GM19238 (cell line): Measurements from ENCODE around the gene RIC8A.

Experiments used
- DNase-seq: peaks from one replicate; pipeline ENCODE4 v3.0.0; 2011; ENCODE audit warnings: low spot score; ENCODE audit not compliant: insufficient read length

Gene RIC8A

DNA sequence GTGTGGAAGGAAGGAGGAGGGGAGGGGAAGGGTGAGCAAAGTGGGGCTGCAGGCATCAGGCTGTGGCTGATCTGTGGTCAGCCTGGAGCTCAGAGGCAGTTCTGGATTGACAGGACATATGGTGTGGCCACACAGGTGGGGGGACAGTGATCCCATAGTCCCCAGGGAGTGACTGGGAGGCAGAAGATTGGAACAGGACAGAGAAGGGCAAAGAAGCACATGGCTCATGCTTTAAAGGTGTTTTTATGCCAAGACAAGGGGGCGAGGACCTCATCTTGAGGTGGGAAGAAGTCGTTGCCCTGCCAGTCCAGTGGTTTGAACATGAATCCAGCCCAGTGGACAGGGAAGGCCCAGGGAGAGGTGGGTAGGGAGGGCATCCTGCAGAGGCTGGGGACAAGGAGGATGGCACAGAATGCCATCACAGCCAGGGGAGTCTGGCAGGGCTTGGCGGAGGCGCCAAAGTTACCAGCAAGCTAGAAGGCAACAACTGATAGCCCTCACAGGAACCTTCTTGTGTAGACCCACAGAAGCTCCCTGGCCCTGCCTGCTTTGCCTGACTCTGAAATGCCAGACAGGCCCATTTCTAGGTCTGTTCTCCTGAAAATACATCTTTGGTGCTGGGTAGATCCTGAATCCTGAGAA lies 3.4 kb upstream of the RIC8A start:
- DNase-seq: no peak

DNA sequence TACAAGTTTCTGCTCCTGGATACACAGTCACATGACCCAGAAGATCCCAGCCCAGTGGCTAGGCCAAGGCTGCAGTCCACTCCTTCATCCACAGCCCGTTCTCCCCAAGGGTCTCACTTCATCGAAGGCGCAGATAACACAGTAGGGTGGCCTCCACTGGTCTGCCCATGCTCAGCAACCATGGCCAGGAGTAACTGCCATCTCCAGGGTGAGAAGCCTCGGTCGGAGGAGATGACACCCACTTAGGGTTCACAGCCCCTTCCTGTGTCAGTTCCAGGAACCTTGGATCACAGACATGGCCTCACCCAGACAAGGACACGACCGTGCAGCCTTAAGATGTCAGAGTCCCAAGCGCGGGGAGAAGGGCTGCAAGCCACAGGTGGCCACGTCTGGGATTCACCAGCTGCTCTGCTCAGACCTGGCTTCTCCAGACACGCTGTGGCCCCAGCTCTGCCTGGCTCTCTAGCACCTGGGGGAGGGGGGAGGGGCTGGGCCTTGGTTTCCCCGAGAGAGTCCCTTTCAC lies 2.9 kb upstream of the RIC8A start:
- no peak for DNase-seq

DNA sequence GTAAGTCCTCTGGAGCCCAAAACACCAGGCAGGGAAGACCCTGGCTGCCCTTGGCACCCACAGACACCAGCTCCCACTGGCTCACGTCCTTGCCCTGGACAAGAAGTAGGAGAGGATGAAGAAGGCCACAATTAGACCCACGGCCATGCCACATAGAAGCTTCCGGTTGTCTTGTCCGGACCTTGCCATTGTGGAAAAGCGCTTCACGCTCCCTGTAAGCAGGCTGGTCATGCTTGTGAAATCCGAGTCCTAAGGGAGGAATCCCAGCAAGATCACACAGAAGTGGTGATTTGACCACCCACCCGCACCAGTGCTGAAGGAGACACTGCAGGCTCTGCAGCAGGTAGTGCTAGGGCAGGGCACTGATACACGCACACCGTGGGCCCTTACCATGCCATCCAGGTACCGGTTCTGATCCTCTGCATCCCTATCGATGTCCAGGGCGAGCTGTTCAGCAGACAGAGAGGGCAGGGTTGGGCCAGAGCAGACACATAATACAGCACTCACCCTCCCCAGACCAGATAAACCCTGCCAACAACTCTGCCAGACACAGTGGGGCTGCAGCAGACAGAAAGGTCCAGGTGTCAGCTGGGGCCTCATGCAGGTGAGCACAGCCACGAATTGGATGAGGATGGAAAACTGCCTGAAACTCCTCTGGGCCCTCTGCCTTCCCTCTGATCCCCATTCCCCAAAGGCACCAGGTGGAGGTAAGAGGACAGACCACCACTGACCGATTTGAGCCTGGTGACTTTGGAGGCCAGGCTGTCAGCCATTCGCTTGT lies 2.1 kb upstream of the RIC8A start:
- no peak for DNase-seq

DNA sequence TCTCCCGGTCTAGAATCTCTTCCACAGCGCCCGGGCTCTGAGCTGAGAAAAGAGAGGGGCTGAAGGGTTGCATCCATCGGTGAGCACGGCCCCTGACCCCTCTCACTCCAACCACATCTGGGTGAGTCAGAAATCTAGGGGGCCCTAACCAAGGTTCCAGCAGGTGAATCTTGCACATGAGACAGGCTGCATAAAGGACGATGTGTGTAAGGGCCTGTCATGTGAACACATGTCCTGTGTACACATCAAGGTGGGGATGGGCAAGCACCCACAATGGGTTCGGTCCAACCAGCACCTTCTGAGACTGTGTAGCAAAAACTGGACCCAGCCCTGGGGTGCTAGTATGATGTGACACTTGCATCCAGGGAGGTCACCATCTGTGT lies 1.5 kb upstream of the RIC8A start:
- no peak for DNase-seq

DNA sequence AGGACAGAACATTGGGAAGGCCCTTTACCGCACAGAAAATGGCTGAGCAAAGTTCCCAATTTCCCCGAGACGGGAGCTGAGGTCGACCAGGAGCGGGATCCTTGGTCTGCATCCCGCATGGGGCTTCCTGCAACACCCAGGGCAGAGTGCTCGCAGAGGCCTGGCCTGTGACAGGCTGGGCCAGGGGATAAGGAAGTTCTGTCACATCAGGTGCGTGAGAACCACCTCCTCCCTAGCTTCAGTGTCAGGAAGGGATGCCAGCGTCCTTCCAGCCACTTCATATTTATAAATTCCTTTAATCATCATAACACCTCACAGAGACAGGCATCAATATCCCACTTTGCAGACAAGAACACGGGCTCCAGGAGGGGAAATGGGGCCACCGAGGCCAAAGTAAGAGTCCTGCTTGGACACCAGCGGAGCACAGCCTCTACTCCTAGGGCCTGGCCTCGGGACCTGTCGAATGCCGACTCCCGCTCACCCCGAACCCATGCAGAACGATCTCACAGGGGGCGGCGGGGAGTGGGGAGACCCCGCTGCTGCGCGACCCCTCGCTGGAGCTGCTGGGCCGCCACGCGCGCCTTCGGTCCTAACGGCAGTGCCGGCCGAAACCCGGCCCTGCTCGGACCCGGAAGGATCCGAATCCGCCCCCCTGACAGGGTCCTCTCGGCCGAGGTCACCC lies 841 bp upstream of the RIC8A start:
- peak; percentile 40 for DNase-seq

DNA sequence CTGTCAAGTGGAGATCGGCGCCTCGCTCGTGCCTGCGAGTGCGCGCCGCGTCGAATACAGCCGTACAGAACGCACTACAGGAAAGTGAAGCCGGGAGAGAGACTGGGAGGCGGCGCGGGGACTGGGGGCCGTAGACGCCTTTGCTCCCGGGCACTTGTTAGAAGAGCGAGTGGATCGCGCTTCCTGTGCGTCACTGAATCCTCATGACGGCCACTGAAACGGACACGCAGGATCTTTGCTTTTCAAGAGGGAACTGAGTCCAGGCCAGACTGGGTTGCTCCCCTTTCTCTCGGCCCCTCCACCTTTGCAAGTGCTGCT lies 314 bp downstream of the RIC8A start:
- peak; percentile 23 for DNase-seq

DNA sequence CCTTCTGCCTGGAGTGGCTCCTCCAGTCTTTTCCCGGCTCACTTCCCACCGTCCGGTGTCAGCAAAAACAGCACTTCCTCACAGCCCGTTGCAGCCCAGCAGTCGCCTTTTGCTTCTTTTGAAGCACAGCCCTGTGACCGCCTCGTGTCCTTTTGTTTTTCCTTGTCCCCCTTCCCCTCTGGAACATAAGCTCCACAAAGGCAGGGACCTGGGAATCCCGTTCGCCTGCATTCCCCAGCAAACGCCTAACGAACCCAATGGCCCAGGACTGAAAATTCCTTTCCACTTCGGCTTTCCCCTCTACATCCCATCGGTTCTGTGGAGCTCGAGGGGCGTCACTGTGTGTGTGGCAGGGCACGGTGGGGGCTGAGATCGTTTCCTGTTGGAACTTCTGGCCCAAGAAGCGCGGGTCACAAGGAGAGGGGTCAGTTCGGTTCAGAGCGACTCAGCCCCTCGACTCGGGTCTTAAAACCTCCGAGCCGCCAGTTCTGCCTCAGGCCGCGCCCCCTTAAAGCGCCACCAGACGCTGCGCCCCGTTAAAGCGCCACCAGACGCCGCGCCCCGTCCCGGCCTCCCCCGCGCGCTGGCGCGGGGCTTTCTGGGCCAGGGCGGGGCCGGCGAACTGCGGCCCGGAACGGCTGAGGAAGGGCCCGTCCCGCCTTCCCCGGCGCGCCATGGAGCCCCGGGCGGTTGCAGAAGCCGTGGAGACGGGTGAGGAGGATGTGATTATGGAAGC lies 841 bp downstream of the RIC8A start:
- DNase-seq: peak; percentile 90

DNA sequence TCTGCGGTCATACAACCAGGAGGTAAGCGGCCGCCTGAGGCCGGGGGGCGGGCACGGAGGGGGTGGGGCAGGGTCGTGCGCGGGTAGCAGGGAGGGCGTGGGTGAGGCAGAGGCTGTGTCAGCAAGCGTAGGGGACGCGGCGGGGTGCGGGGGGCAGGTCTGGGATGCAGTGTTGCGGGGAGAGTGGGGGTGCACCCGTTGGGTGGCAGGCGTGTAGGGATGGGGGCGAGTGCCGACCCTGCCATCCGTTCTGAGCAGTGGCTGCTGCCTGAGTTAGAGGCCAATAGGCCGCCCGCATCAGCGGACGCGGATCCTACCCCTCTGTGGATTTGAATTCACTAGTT lies 1.4 kb downstream of the RIC8A start:
- DNase-seq: no peak

DNA sequence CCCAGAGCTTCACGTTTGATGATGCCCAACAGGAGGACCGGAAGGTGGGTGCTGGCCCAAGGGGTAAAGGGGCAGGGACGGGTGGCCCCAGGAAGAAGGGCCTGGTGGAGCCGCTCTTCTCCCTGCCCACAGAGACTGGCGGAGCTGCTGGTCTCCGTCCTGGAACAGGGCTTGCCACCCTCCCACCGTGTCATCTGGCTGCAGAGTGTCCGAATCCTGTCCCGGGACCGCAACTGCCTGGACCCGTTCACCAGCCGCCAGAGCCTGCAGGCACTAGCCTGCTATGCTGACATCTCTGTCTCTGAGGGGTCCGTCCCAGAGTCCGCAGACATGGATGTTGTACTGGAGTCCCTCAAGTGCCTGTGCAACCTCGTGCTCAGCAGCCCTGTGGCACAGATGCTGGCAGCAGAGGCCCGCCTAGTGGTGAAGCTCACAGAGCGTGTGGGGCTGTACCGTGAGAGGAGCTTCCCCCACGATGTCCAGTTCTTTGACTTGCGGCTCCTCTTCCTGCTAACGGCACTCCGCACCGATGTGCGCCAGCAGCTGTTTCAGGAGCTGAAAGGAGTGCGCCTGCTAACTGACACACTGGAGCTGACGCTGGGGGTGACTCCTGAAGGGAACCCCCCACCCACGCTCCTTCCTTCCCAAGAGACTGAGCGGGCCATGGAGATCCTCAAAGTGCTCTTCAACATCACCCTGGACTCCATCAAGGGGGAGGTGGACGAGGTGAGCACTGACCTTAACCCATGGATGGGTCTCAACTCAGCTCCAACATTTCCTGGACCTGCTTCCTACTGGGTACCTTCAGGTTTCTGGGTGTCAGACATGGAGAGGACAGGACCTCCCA lies 2.0 kb downstream of the RIC8A start:
- no peak for DNase-seq

DNA sequence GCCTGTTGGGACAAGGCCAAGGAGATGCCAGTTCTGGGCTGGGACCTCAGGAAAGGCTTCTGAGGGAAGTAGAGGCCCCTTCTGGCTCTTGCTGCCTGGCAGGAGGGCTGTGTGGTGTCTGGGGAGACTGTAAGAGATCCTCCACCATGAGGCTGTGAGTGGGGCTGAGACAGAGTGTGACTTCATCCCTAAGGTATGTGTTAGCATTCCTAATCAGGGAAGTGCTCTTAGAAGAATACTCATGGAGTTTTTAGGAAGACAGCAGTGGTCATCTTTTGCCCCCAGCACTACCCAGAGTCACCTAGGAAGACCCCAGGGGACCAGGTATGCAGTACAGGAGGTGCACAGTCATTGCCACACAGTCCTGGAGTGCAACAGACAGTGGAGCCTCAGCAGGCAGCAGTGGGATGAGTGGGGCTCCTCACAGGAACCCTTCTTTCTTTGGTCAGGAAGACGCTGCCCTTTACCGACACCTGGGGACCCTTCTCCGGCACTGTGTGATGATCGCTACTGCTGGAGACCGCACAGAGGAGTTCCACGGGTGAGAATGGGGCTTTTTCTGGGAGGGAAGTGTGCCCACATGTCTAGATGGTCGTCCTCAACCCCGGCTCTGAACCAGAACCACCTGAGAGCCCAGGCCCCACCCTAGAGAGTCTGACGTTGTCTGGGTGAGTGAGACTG lies 2.8 kb downstream of the RIC8A start:
- DNase-seq: no peak

DNA sequence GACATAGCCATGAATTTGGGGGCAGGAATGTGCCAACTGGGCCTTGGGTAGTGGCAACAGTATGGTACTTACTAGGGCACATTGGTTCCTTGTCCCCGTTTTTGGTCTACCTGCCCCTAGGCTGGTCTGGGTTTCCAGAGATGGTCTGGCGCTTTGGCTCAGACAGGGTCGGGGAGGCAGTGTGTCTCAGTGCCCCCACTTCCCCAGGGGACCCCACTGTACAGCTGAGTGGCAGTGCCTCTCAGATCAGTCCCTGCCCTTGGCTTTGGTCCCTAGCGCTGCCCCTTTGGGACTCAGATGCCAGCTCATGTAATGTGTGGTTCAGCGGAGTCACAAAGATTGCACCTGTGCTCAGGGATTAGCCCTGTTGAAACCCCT lies 3.3 kb downstream of the RIC8A start:
- DNase-seq: no peak

GRCh38 chr11:211295-211694 lies 3.8 kb downstream of the RIC8A start:
- DNase-seq: no peak

GRCh38 chr11:211741-212140 lies 4.2 kb downstream of the RIC8A start:
- no peak for DNase-seq

DNA sequence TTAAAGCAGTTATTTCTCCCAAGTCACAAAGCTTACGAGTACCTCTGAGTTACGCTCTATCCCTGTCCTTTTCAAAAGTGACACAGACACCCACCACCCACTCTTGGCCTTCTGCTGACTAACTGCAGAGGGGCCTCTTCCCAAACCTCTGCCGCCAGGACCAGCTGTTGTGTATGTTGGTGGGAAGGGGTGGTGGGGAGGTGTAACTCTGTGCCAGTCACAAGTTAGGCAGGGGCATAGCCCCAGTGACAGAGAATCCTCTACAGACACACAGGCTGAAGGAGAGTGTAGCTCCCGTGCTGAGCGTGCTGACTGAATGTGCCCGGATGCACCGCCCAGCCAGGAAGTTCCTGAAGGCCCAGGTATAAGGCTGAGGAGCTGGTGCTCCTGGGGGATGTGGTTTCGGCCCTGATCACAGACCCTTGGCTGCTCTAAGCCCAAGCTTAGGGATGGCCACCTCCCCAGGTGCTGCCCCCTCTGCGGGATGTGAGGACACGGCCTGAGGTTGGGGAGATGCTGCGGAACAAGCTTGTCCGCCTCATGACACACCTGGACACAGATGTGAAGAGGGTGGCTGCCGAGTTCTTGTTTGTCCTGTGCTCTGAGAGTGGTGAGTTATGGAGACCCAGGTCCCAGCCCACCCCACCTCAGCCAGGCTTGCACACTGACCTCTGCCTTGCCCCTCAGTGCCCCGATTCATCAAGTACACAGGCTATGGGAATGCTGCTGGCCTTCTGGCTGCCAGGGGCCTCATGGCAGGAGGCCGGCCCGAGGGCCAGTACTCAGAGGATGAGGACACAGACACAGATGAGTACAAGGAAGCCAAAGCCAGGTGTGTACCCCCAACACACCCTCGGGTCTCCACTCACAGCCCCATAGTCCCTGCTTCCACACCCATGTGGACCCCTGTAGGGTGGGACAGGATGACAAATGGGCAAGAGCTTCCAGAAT lies 4.9 kb downstream of the RIC8A start:
- DNase-seq: no peak

DNA sequence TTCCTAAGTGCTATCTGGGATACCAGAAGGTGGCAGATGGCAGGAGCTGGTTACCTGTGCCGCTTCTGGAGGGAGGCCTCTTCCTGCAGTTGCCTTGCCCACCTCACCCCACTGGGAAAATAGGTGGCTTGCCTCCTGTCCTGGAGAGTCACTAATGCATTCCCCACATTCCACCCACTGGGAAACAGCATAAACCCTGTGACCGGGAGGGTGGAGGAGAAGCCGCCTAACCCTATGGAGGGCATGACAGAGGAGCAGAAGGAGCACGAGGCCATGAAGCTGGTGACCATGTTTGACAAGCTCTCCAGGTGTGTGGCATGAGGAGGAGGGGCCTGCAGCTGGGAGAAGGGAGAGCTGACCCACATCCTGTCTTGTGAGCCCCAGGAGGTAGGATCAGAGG lies 5.6 kb downstream of the RIC8A start:
- no peak for DNase-seq

- DNase-seq: no peak
These were observed 6.6 kb downstream of the RIC8A start for GRCh38 chr11:214083-214482.

- DNase-seq: no peak
These were observed 8.1 kb downstream of the RIC8A start for GRCh38 chr11:215581-216037.

DNA sequence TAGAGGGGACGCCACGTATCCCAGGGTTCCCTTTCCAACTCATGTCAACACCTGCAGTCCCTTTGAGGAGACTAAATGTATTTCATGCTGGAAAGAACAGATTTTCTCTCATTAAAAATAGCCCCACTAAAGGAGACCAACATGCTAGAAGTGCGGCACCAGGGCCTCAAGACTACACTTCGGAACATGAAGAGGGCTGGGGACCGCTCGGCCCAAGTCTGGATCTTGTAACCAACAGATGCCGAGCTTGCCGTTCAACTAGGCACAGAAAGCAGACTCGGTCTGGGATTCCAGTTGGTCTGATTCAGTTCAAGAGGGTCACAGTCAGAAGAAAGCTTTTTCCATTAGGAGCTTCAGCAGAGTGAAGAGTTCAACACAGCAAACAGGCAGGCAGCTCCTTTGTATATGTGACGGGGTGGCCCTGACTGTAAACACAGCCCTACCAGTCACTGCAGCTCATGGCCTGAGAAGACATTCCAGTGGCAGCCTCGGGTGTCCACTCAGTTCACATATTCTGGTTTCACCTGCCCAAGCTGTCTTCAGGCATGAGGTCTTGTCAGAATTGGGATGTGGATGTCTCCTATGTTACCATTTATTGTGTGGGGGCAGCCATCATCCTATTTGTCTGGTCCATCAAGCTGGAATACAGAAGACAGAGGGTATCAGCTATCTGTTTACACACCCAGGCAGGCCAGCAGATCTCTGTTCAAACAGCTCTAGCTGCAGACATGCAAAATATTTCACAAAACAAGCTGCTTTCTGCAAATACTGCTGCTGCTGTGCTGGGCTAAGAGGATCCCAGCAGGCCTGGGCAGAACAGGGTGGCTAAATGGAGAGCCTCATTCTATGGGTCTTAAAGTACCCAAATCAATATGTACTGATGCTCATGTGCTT lies 8.8 kb downstream of the RIC8A start:
- no peak for DNase-seq
